ENCODE data around the gene EFTUD2. TPM values are rescaled to one million over a fixed set of nuclear protein-coding genes. Genes with fewer than 3 reads are reported as not detected.

EFTUD2 gene
- total RNA-seq, 3 donors from 2014 or later (not counting 1 experiment from before 2014, with no cell fraction given) = 135 to 178 (median 164) TPM

GRCh38 chr17:44872131-44872768, 27.0 kb downstream of the EFTUD2 start:
- WGBS (ENCODE audit: insufficient coverage) = 91% methylated on average over 9 of the region's 9 CpGs
- intact Hi-C loops (cut with micrococcal nuclease) = no loop called here
- peaks cover 79% of the 10 kb centered on the region for H3K36me3 ChIP-seq (ENCODE audit: control insufficient read depth, insufficient read depth, low read length)
- Mint-ChIP-seq H3K36me3 (peaks cover 19% of the 10 kb centered on the region), H3K4me3 (no peak overlapping the region), H3K27ac (no peak overlapping the region), H3K9me3 (no peaks in the 10 kb centered on the region), H3K4me1 (no peaks in the 10 kb centered on the region), H3K27me3 (ENCODE audit: low read depth in 2 of 2) (no peaks in the 10 kb centered on the region)
- DNase-seq = no peak
- H3K27me3 ChIP-seq (ENCODE audit: control insufficient read depth, insufficient read depth, low read length) = no peaks in the 10 kb centered on the region
- no peaks in the 10 kb centered on the region for H3K4me1 ChIP-seq (ENCODE audit: control insufficient read depth, insufficient read depth, low read length)
- no peak overlapping the region for H3K4me3 ChIP-seq (ENCODE audit: low read length)
- H3K27ac ChIP-seq (ENCODE audit: low read length) = no peak overlapping the region
- H3K9me3 ChIP-seq (ENCODE audit: control insufficient read depth, insufficient read depth, low read length) = no peaks in the 10 kb centered on the region
- ATAC-seq = no peak
- TF ChIP-seq CTCF (IDR thresholded peaks at IDR 0.05) = no peak

GRCh38 chr17:44871556-44871955, 27.7 kb downstream of the EFTUD2 start:
- H3K4me3 Mint-ChIP-seq = no peak overlapping the region
- H3K4me1 Mint-ChIP-seq = no peaks in the 10 kb centered on the region
- no peaks in the 10 kb centered on the region for H3K4me1 ChIP-seq (ENCODE audit: control insufficient read depth, insufficient read depth, low read length)
- H3K9me3 ChIP-seq (ENCODE audit: control insufficient read depth, insufficient read depth, low read length) = no peaks in the 10 kb centered on the region
- no peak overlapping the region for H3K4me3 ChIP-seq (ENCODE audit: low read length)
- no peak overlapping the region for H3K27ac ChIP-seq (ENCODE audit: low read length)
- TF ChIP-seq CTCF (IDR thresholded peaks at IDR 0.05) = no peak
- peaks cover 19% of the 10 kb centered on the region for H3K36me3 Mint-ChIP-seq
- H3K9me3 Mint-ChIP-seq = no peaks in the 10 kb centered on the region
- H3K27me3 ChIP-seq (ENCODE audit: control insufficient read depth, insufficient read depth, low read length) = no peaks in the 10 kb centered on the region
- intact Hi-C loops (cut with micrococcal nuclease) = no loop called here
- 98% methylated on average over 12 of the region's 12 CpGs for WGBS (ENCODE audit: insufficient coverage)
- peaks cover 79% of the 10 kb centered on the region for H3K36me3 ChIP-seq (ENCODE audit: control insufficient read depth, insufficient read depth, low read length)
- H3K27me3 Mint-ChIP-seq (ENCODE audit: low read depth in 2 of 2) = no peaks in the 10 kb centered on the region
- no peak overlapping the region for H3K27ac Mint-ChIP-seq
- DNase-seq (no peak), ATAC-seq (no peak)

GRCh38 chr17:44867841-44868240, 31.4 kb downstream of the EFTUD2 start:
- H3K9me3 ChIP-seq (ENCODE audit: control insufficient read depth, insufficient read depth, low read length) = no peaks in the 10 kb centered on the region
- Mint-ChIP-seq H3K9me3 (no peaks in the 10 kb centered on the region), H3K27me3 (ENCODE audit: low read depth in 2 of 2) (no peaks in the 10 kb centered on the region), H3K4me3 (no peak overlapping the region), H3K4me1 (no peaks in the 10 kb centered on the region), H3K36me3 (peaks cover 19% of the 10 kb centered on the region), H3K27ac (no peak overlapping the region)
- ATAC-seq (no peak), DNase-seq (no peak)
- no peak overlapping the region for H3K27ac ChIP-seq (ENCODE audit: low read length)
- TF ChIP-seq CTCF (IDR thresholded peaks at IDR 0.05) = no peak
- intact Hi-C loops (cut with micrococcal nuclease) = no loop called here
- WGBS (ENCODE audit: insufficient coverage) = 95% methylated on average over 2 of the region's 3 CpGs
- no peak overlapping the region for H3K4me3 ChIP-seq (ENCODE audit: low read length)
- H3K4me1 ChIP-seq (ENCODE audit: control insufficient read depth, insufficient read depth, low read length) = no peaks in the 10 kb centered on the region
- H3K36me3 ChIP-seq (ENCODE audit: control insufficient read depth, insufficient read depth, low read length) = peaks cover 86% of the 10 kb centered on the region
- H3K27me3 ChIP-seq (ENCODE audit: control insufficient read depth, insufficient read depth, low read length) = no peaks in the 10 kb centered on the region

GRCh38 chr17:44865931-44866330, 33.3 kb downstream of the EFTUD2 start:
- H3K4me1 ChIP-seq (ENCODE audit: control insufficient read depth, insufficient read depth, low read length) = no peaks in the 10 kb centered on the region
- H3K4me3 Mint-ChIP-seq = no peak overlapping the region
- no peak for ATAC-seq
- H3K27me3 ChIP-seq (ENCODE audit: control insufficient read depth, insufficient read depth, low read length) = no peaks in the 10 kb centered on the region
- TF ChIP-seq CTCF (IDR thresholded peaks at IDR 0.05) = no peak
- H3K9me3 Mint-ChIP-seq = no peaks in the 10 kb centered on the region
- 95% methylated on average over 6 of the region's 6 CpGs for WGBS (ENCODE audit: insufficient coverage)
- H3K36me3 Mint-ChIP-seq = peaks cover 8% of the 10 kb centered on the region
- peaks cover 85% of the 10 kb centered on the region for H3K36me3 ChIP-seq (ENCODE audit: control insufficient read depth, insufficient read depth, low read length)
- H3K27me3 Mint-ChIP-seq (ENCODE audit: low read depth in 2 of 2) = no peaks in the 10 kb centered on the region
- H3K4me1 Mint-ChIP-seq = no peaks in the 10 kb centered on the region
- intact Hi-C loops (cut with micrococcal nuclease) = loop anchor here (1.0 kb wide), 3 partner anchors 87 to 333 kb away; no protein-coding TSS in a partner anchor
- H3K27ac ChIP-seq (ENCODE audit: low read length) = no peak overlapping the region
- H3K27ac Mint-ChIP-seq = no peak overlapping the region
- H3K9me3 ChIP-seq (ENCODE audit: control insufficient read depth, insufficient read depth, low read length) = no peaks in the 10 kb centered on the region
- H3K4me3 ChIP-seq (ENCODE audit: low read length) = no peak overlapping the region
- DNase-seq = no peak

Data from natural killer cell (primary cell).